Parathyroid adenoma (tissue), 2 donors: ENCODE measurements around the gene CDCA5.
A peak's percentile ranks its signal among the peaks of the same experiment; 100 is the strongest.

ENCODE experiments used
- H2AFZ ChIP-seq: fragments of 300-600 bp; sonication (generic); one replicate; pipeline ENCODE4 v1.7.0; 2017; ENCODE audit warnings: antibody characterized with exemption, mild to moderate bottlenecking
- H3K27ac ChIP-seq: fragments of 300-600 bp; sonication (generic); one replicate; pipeline ENCODE4 v1.7.0; 2017
- H3K27me3 ChIP-seq: fragments of 300-600 bp; sonication (generic); one replicate; pipeline ENCODE4 v1.7.0; 2017; ENCODE audit warnings: low read length; ENCODE audit not compliant: control insufficient read depth, insufficient read depth
- H3K36me3 ChIP-seq: fragments of 300-600 bp; sonication (generic); one replicate; pipeline ENCODE4 v1.7.0; 2017; ENCODE audit warnings: low read length; ENCODE audit not compliant: control insufficient read depth, insufficient read depth
- H3K4me1 ChIP-seq: fragments of 300-600 bp; sonication (generic); one replicate; pipeline ENCODE4 v1.7.0; 2017; ENCODE audit warnings: control low read depth
- H3K4me2 ChIP-seq: fragments of 300-600 bp; sonication (generic); one replicate; pipeline ENCODE4 v1.7.0; 2017; ENCODE audit warnings: low read length
- H3K4me3 ChIP-seq: fragments of 300-600 bp; sonication (generic); one replicate; pipeline ENCODE4 v1.7.0; 2017; ENCODE audit warnings: low read depth, low read length
- H3K79me2 ChIP-seq: fragments of 300-600 bp; sonication (generic); one replicate; pipeline ENCODE4 v1.7.0; 2017; ENCODE audit warnings: control low read depth
- H3K9ac ChIP-seq: fragments of 300-600 bp; sonication (generic); one replicate; pipeline ENCODE4 v1.7.0; 2017; ENCODE audit warnings: mild to moderate bottlenecking
- H3K9me3 ChIP-seq: fragments of 300-600 bp; sonication (generic); one replicate; pipeline ENCODE4 v1.7.0; 2017; ENCODE audit warnings: low read length; ENCODE audit not compliant: control insufficient read depth
- CTCF ChIP-seq: fragments of 300-600 bp; sonication (generic); IDR thresholded peaks from one replicate; pipeline ENCODE4 v1.7.0; 2017; ENCODE audit warnings: antibody characterized with exemption, mild to moderate bottlenecking
- donor health status: primary hyperparathyroidism.

CDCA5 gene

GRCh38 chr11:65083134-65083833 is 556 bp downstream of the CDCA5 start:
- no peaks in the 10 kb centered on the region for H3K36me3 ChIP-seq
- H3K4me2 ChIP-seq: peak overlapping the region; percentile 81
- no peaks in the 10 kb centered on the region for H3K9me3 ChIP-seq
- H3K79me2 ChIP-seq: no peaks in the 10 kb centered on the region
- H3K4me3 ChIP-seq: peak overlapping the region; percentile 74
- H2AFZ ChIP-seq: peak overlapping the region; percentile 87
- TF ChIP-seq CTCF: no peak
- no peaks in the 10 kb centered on the region for H3K27me3 ChIP-seq
- no peak overlapping the region for H3K9ac ChIP-seq
- peaks cover 4% of the 10 kb centered on the region for H3K4me1 ChIP-seq
- peak overlapping the region; percentile 86 for H3K27ac ChIP-seq

- Histone ChIP-seq H3K27ac (no peak overlapping the region), H3K4me2 (no peak overlapping the region), H3K4me3 (no peak overlapping the region), H3K79me2 (no peaks in the 10 kb centered on the region), H3K27me3 (no peaks in the 10 kb centered on the region), H3K4me1 (no peaks in the 10 kb centered on the region), H2AFZ (no peak overlapping the region), H3K36me3 (no peaks in the 10 kb centered on the region), H3K9ac (no peak overlapping the region), H3K9me3 (no peaks in the 10 kb centered on the region)
- no peak for TF ChIP-seq CTCF
These were observed 5.0 kb downstream of the CDCA5 start for GRCh38 chr11:65078786-65079342.

- no peak overlapping the region for H3K9ac ChIP-seq
- H3K9me3 ChIP-seq: no peaks in the 10 kb centered on the region
These were observed 5.7 kb downstream of the CDCA5 start for GRCh38 chr11:65078151-65078550.

GRCh38 chr11:65077451-65077850 is 6.4 kb downstream of the CDCA5 start:
- no peak overlapping the region for H3K4me2 ChIP-seq
- no peaks in the 10 kb centered on the region for H3K36me3 ChIP-seq
- no peaks in the 10 kb centered on the region for H3K79me2 ChIP-seq
- H3K27ac ChIP-seq: no peak overlapping the region
- H3K27me3 ChIP-seq: no peaks in the 10 kb centered on the region
- H3K4me1 ChIP-seq: no peaks in the 10 kb centered on the region
- no peak overlapping the region for H3K4me3 ChIP-seq
- H3K9me3 ChIP-seq: no peaks in the 10 kb centered on the region
- H3K9ac ChIP-seq: no peak overlapping the region
- H2AFZ ChIP-seq: no peak overlapping the region
- TF ChIP-seq CTCF: no peak

More at GRCh38 chr11:65078151-65078550, 5.7 kb downstream of the CDCA5 start:
- no peaks in the 10 kb centered on the region for H3K27me3 ChIP-seq
- H3K4me2 ChIP-seq: no peak overlapping the region
- H2AFZ ChIP-seq: no peak overlapping the region
- no peak overlapping the region for H3K4me3 ChIP-seq
- no peak overlapping the region for H3K27ac ChIP-seq
- peak; percentile 21 for TF ChIP-seq CTCF
- H3K79me2 ChIP-seq: no peaks in the 10 kb centered on the region
- H3K36me3 ChIP-seq: no peaks in the 10 kb centered on the region
- H3K4me1 ChIP-seq: no peaks in the 10 kb centered on the region

GRCh38 chr11:65072631-65072966 is 11.2 kb downstream of the CDCA5 start:
- Histone ChIP-seq H2AFZ (no peak overlapping the region), H3K27me3 (no peaks in the 10 kb centered on the region), H3K4me3 (no peak overlapping the region), H3K9ac (no peak overlapping the region), H3K79me2 (no peaks in the 10 kb centered on the region), H3K4me2 (no peak overlapping the region), H3K9me3 (no peaks in the 10 kb centered on the region), H3K27ac (no peak overlapping the region), H3K36me3 (no peaks in the 10 kb centered on the region), H3K4me1 (no peaks in the 10 kb centered on the region)
- no peak for TF ChIP-seq CTCF
